Activated naive CD4-positive, alpha-beta T cell treated with anti-CD3 and anti-CD28 coated beads, Interleukin-2, amount 50 U/mL, for 16 hours (primary cell): ENCODE measurements around the gene ZNF462.
"Not testable (repeated sequence)": the region's sequence is repeated elsewhere in the genome, so short reads cannot be mapped to it uniquely, and the experiment has no call there.

Experiments used
- DNase-seq: peaks from one replicate; pipeline ENCODE4 v3.0.0-alpha.2; 2020

ZNF462 gene

GRCh38 chr9:106890608-106891007 lies 27.6 kb downstream of the ZNF462 start:
- no peak for DNase-seq

GRCh38 chr9:106891286-106891685 lies 28.3 kb downstream of the ZNF462 start:
- no peak for DNase-seq

GRCh38 chr9:106892632-106893031 lies 29.7 kb downstream of the ZNF462 start:
- no peak for DNase-seq

GRCh38 chr9:106893088-106893487 lies 30.1 kb downstream of the ZNF462 start:
- DNase-seq, result no peak

- no peak for DNase-seq
Observed at GRCh38 chr9:106896695-106897094, 33.7 kb downstream of the ZNF462 start.

GRCh38 chr9:106897236-106897635 lies 34.3 kb downstream of the ZNF462 start:
- no peak for DNase-seq

- no peak for DNase-seq
Observed at GRCh38 chr9:106897751-106898150, 34.8 kb downstream of the ZNF462 start.

- DNase-seq, result not testable (repeated sequence)
Observed at GRCh38 chr9:106900523-106900922, 37.6 kb downstream of the ZNF462 start.

GRCh38 chr9:106906129-106906528 lies 43.2 kb downstream of the ZNF462 start:
- DNase-seq, result no peak

- DNase-seq, result no peak
Observed at GRCh38 chr9:106911951-106912350, 49.0 kb downstream of the ZNF462 start.

- no peak for DNase-seq
Observed at GRCh38 chr9:106913276-106913675, 50.3 kb downstream of the ZNF462 start.

GRCh38 chr9:106915851-106916250 lies 52.9 kb downstream of the ZNF462 start:
- DNase-seq, result no peak

- no peak for DNase-seq
Observed at GRCh38 chr9:106916466-106917235, 53.7 kb downstream of the ZNF462 start.

- no peak for DNase-seq
Observed at GRCh38 chr9:106918825-106919509, 56.0 kb downstream of the ZNF462 start.

- DNase-seq, result no peak
Observed at GRCh38 chr9:106920091-106920490, 57.1 kb downstream of the ZNF462 start.

- DNase-seq, result no peak
Observed at GRCh38 chr9:106920701-106921283, 57.8 kb downstream of the ZNF462 start.

- DNase-seq, result no peak
Observed at GRCh38 chr9:106921341-106921899, 58.5 kb downstream of the ZNF462 start.

- no peak for DNase-seq
Observed at GRCh38 chr9:106922026-106922425, 59.1 kb downstream of the ZNF462 start.

GRCh38 chr9:106925392-106925791 lies 62.4 kb downstream of the ZNF462 start:
- no peak for DNase-seq

- DNase-seq, result no peak
Observed at GRCh38 chr9:106927916-106928315, 65.0 kb downstream of the ZNF462 start.

- no peak for DNase-seq
Observed at GRCh38 chr9:106928350-106928749, 65.4 kb downstream of the ZNF462 start.

GRCh38 chr9:106929471-106930177 lies 66.7 kb downstream of the ZNF462 start:
- no peak for DNase-seq

- no peak for DNase-seq
Observed at GRCh38 chr9:106930477-106930876, 67.5 kb downstream of the ZNF462 start.
